GM12878 (cell line): ENCODE measurements around the gene MGP. TPM values are rescaled to one million over a fixed set of nuclear protein-coding genes. Genes with fewer than 3 reads are reported as not detected.

Experiments used
- ATAC-seq: fragments of 200-7000 bp; cut with Tn5 transposase; 3 replicates; pipeline ENCODE4 v1.9.1; 2020; ENCODE audit warnings: mild to moderate bottlenecking, moderate library complexity
- BruUV-seq: library from RNA; stranded (reverse); fragments of 400-500 nt; replicated peaks from 2 replicates; lab custom pipeline; 2021; lab: Mats Ljungman, UMichigan
- CTCF ChIA-PET: fragments of 300-600 bp; sonication (Branson Sonifier 250); formaldehyde crosslinking; extraction: SDS; loops from one replicate; lab custom pipeline; 2021; ENCODE audit warnings: inconsistent platforms; lab: Yijun Ruan, JAX
- POLR2A ChIA-PET: fragments of 350-600 bp; formaldehyde crosslinking; extraction: SDS; loops from one replicate; lab custom pipeline; 2021; ENCODE audit warnings: inconsistent platforms; lab: Charles Lee
- RAD21 ChIA-PET: fragments of 300-600 bp; sonication (Branson Sonifier 250); formaldehyde crosslinking; loops from one replicate; lab custom pipeline; 2023; ENCODE audit warnings: antibody characterized with exemption; ENCODE audit not compliant: unreplicated experiment; lab: Charles Lee
- SMC1A ChIA-PET: fragments of 300-600 bp; sonication (Branson Sonifier 250); formaldehyde crosslinking; loops from one replicate; lab custom pipeline; 2023; ENCODE audit not compliant: unreplicated experiment, uncharacterized antibody; lab: Charles Lee
- DNase-seq: peaks from one replicate; pipeline ENCODE4 v3.0.0-alpha.2; 2011; ENCODE audit warnings: low read depth, low spot score
- FAIRE-seq: peaks from 3 replicates; lab custom pipeline; 2011; peaks lifted over from hg19 to GRCh38; lab: Jason Lieb, UNC
- H2AFZ ChIP-seq: 2 replicates; pipeline ENCODE4 v1.6.0; 2011; ENCODE audit warnings: low read depth, low read length, control low read depth; ENCODE audit not compliant: control insufficient read depth
- H3K27ac ChIP-seq: 2 replicates; pipeline ENCODE4 v1.5.1; 2011; ENCODE audit warnings: control low read depth; ENCODE audit not compliant: control insufficient read depth, insufficient read depth
- H3K27me3 ChIP-seq, 2 experiments: replicated peaks in 1 of 2; 2 replicates each; pipeline versions ENCODE4 v1.6.0 to v1.6.1; 2011; ENCODE audit warnings: low read length in 1 of 2; ENCODE audit not compliant: control insufficient read depth in 2 of 2, insufficient read depth in 2 of 2
- H3K36me3 ChIP-seq, 2 experiments: 2 replicates each; pipeline ENCODE4 v1.5.1; 2011; ENCODE audit warnings: low read length in 1 of 2; ENCODE audit not compliant: control insufficient read depth in 2 of 2, insufficient read depth in 2 of 2
- H3K4me1 ChIP-seq: 2 replicates; pipeline ENCODE4 v1.6.1; 2011; ENCODE audit warnings: mild to moderate bottlenecking, low read length, moderate library complexity, mixed read lengths; ENCODE audit not compliant: control insufficient read depth, insufficient read depth
- H3K4me2 ChIP-seq: 2 replicates; pipeline ENCODE4 v1.6.0; 2011; ENCODE audit warnings: control low read depth; ENCODE audit not compliant: control insufficient read depth, insufficient read depth
- H3K4me3 ChIP-seq: fragments of 200-600 bp; sonication (generic); 2 replicates; pipeline ENCODE4 v1.5.1; 2016
- H3K79me2 ChIP-seq: 2 replicates; pipeline ENCODE4 v1.6.0; 2011; ENCODE audit warnings: low read length; ENCODE audit not compliant: control insufficient read depth, insufficient read depth
- H3K9ac ChIP-seq: 2 replicates; pipeline ENCODE4 v1.8.0; 2011; ENCODE audit warnings: low read length, control low read depth, mixed read lengths; ENCODE audit not compliant: control insufficient read depth, insufficient read depth
- H3K9me3 ChIP-seq: replicated peaks from 3 replicates; pipeline ENCODE4 v1.5.1; 2011; ENCODE audit warnings: mild to moderate bottlenecking, low read length; ENCODE audit not compliant: control insufficient read depth, insufficient read depth
- H4K20me1 ChIP-seq: 2 replicates; pipeline ENCODE4 v1.6.0; 2011; ENCODE audit not compliant: control insufficient read depth, insufficient read depth
- ATF7 ChIP-seq: fragments of 450-650 bp; IDR thresholded peaks from 2 replicates; pipeline ENCODE4 v1.6.1; 2016; ENCODE audit warnings: low read depth, mild to moderate bottlenecking
- KLF5 ChIP-seq: fragments of 450-650 bp; IDR thresholded peaks from 2 replicates; pipeline ENCODE4 v1.6.1; 2014; ENCODE audit warnings: mild to moderate bottlenecking; ENCODE audit not compliant: partially characterized antibody
- PML ChIP-seq: IDR thresholded peaks from 2 replicates; pipeline ENCODE4 v1.6.1; 2012; ENCODE audit warnings: low read length, inconsistent platforms
- SPI1 ChIP-seq: IDR thresholded peaks from 2 replicates; pipeline ENCODE4 v1.6.1; 2011; ENCODE audit warnings: low read depth, mild to moderate bottlenecking, low read length, moderate library complexity, borderline replicate concordance; ENCODE audit not compliant: insufficient read depth
- in situ Hi-C: fragments of 300-500 bp; cut with MboI; formaldehyde crosslinking; loops from 9 replicates; pipeline ENCODE4 v1.14.3; 2018; ENCODE audit warnings: mixed read lengths
- intact Hi-C: fragments of 100-400 bp; cut with micrococcal nuclease; formaldehyde crosslinking; loops from one replicate; pipeline ENCODE4 v1.14.2; 2022; ENCODE audit not compliant: unreplicated experiment
- polyA plus RNA-seq, 11 experiments: library from polyadenylated mRNA; depleted of rRNA in 4 of 11; unstranded in 6 of 11; stranded (reverse) in 5 of 11; fragments of >200 nt; fragmentation: Nextera tagmentation in 4 of 11; fragmentation: Illumina TruSeq in 1 of 11; extraction: Ambion mirVana in 4 of 11; extraction: Trizol in 1 of 11; gene quantifications; 1 replicate in 1 of 11; 2 replicates in 10 of 11; pipeline versions ENCODE4 v1.2.1 to v1.2.3, GENCODE V29; 2011 to 2016; ENCODE audit warnings: inconsistent platforms in 2 of 11, missing spikeins in 2 of 11, low read depth in 1 of 11
- total RNA-seq, 4 experiments: library from RNA; depleted of rRNA in 3 of 4; stranded (reverse); fragments of >200 nt in 3 of 4; fragmentation: Illumina TruSeq in 1 of 4; extraction: Trizol in 1 of 4; gene quantifications; 2 replicates each; pipeline versions ENCODE4 v1.2.1 to v1.2.3, GENCODE V29; 2013 to 2021
- TF ChIP-seq, protein P1 (sequence below): fragments of 450-650 bp; IDR thresholded peaks from 2 replicates; pipeline ENCODE4 v1.6.1; 2014; ENCODE audit warnings: mild to moderate bottlenecking
- TF ChIP-seq, protein P2 (sequence below): fragments of 450-650 bp; IDR thresholded peaks from 2 replicates; pipeline ENCODE4 v1.6.1; 2017; ENCODE audit warnings: low read depth, mild to moderate bottlenecking, moderate library complexity

MGP gene
- total and polyA plus RNA-seq, 10 of the 15 experiments (the other 5 are each of a cell fraction or from before 2014, with no cell fraction given) = 0.21 to 1.2 TPM; not detected in 8

DNA sequence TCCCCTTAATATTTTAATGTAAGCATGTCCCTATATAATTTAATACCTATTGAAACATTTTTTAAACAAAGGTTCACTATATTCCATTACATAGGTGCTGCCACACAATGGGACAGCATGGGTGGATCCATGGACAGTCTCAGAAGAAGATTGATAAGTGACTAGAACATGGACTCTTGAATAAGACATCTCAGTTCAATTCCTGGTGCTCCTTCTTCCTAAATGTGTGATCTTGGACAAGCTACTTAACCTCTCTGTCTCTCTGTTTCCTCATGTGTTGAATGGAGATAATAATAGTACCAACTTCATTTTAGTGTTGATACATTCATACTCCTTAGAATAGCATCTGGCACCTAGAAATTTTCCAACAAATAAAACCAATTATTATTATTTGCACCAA is 41.3 kb downstream of the MGP start:
- H4K20me1 ChIP-seq = no peaks in the 10 kb centered on the region
- CTCF ChIA-PET = interaction anchor here (1.0 to 9.9 kb wide), 5 partner anchors 10 to 151 kb away, joined by 3 to 104 read pairs (median 6); no protein-coding TSS in a partner anchor
- intact Hi-C loops (loop anchor here (2.0 to 5.0 kb wide), 2 partner anchors 122 to 378 kb away; partner anchors contain the start of gene RERG), in situ Hi-C loops (no loop called here)
- H3K9ac ChIP-seq = no peak overlapping the region
- H3K4me3 ChIP-seq = no peak overlapping the region
- SMC1A ChIA-PET = interaction anchor here (0.8 to 15.6 kb wide), 6 partner anchors 11 to 152 kb away, joined by 3 to 242 read pairs (median 4); no protein-coding TSS in a partner anchor
- no peaks in the 10 kb centered on the region for H3K36me3 ChIP-seq
- TF ChIP-seq ATF7 (no peak), PML (no peak), KLF5 (no peak), SPI1 (no peak)
- TF ChIP-seq, protein P1, sequence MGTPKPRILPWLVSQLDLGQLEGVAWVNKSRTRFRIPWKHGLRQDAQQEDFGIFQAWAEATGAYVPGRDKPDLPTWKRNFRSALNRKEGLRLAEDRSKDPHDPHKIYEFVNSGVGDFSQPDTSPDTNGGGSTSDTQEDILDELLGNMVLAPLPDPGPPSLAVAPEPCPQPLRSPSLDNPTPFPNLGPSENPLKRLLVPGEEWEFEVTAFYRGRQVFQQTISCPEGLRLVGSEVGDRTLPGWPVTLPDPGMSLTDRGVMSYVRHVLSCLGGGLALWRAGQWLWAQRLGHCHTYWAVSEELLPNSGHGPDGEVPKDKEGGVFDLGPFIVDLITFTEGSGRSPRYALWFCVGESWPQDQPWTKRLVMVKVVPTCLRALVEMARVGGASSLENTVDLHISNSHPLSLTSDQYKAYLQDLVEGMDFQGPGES = no peak
- TF ChIP-seq, protein P2, sequence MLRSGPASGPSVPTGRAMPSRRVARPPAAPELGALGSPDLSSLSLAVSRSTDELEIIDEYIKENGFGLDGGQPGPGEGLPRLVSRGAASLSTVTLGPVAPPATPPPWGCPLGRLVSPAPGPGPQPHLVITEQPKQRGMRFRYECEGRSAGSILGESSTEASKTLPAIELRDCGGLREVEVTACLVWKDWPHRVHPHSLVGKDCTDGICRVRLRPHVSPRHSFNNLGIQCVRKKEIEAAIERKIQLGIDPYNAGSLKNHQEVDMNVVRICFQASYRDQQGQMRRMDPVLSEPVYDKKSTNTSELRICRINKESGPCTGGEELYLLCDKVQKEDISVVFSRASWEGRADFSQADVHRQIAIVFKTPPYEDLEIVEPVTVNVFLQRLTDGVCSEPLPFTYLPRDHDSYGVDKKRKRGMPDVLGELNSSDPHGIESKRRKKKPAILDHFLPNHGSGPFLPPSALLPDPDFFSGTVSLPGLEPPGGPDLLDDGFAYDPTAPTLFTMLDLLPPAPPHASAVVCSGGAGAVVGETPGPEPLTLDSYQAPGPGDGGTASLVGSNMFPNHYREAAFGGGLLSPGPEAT = no peak
- no peaks in the 10 kb centered on the region for H3K4me1 ChIP-seq
- no peak overlapping the region for H2AFZ ChIP-seq
- RAD21 ChIA-PET = interaction anchor here (0.6 to 1.6 kb wide), 4 partner anchors 48 to 167 kb away, joined by 3 to 6 read pairs (median 3); no protein-coding TSS in a partner anchor
- no peak overlapping the region for H3K27ac ChIP-seq
- no peak for ATAC-seq
- H3K4me2 ChIP-seq = no peak overlapping the region
- no peak for FAIRE-seq
- BruUV-seq = no TSS peak
- DNase-seq = no peak
- no peaks in the 10 kb centered on the region for H3K79me2 ChIP-seq
- no peaks in the 10 kb centered on the region for H3K9me3 ChIP-seq
- no peaks in the 10 kb centered on the region; a peak in 1 of 4 replicates for H3K27me3 ChIP-seq
- POLR2A ChIA-PET = no interaction called here
